Measurements from ENCODE around the gene HERC4.

Gene HERC4
- 50.1 to 197 (median 61.8) reads per million in 9 experiments for total RNA-seq

DNA sequence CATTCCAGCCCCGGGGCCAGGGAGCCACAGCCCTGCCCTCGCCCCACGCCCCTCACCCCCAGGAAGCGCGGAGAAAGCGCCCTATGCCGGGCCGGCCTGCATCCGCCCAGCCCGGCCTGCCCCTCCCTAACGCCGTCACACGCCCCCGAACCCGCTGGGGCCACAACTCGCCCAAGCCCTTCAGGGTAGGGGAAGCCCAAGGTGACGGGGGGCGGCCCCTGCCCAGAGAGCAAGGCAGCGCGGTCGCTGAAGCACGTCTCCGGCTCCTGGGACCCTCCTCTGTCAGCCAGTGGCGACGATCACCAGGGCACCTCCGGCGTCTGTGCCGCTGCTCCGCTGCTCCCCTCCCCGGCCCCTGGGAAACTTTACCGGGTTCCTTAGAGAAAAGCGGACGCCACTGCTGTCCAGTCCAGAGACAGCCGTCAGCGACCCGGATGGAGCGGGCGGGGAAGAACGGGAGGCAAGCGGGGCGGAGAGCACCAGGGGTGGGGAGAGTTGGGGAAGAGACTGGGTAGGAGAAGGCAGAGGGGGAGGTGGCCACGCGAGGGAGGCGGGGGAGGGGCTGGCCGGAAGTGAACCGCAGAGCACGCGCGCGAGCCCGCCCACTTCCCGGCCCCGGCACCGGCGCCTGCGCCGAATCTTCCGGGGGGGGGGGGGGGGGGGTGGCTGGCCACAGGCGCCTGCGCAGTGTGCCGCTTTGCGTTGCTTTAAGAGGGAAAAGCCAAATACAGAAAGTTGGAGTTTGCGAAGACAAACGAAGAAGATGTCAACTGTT is at the start of gene HERC4:
TSS of gene HERC4 (minus strand) at position 509 of the 775 bp plus-strand sequence. CDS start 2,175 bp downstream, outside the sequence.
- H3K4me3 Mint-ChIP-seq = peak within 1 kb of the TSS; percentile 93 to 96
- peak within 1 kb of the TSS; percentile 92 to 95 for H3K27ac Mint-ChIP-seq
- H3K4me1 Mint-ChIP-seq (ENCODE audit: low read depth in 2 of 2) = peaks cover 20 to 38% of the 10 kb centered on the region in 2 donors
- peak; percentile 80 to 83 (median 82) for DNase-seq
- ATAC-seq (replicated peaks) = peak; percentile 84
- H3K9me3 Mint-ChIP-seq = no peaks in the 10 kb centered on the region
- H3K36me3 Mint-ChIP-seq (ENCODE audit: insufficient read depth) = peaks cover 30% of the 10 kb centered on the region
- no peaks in the 10 kb centered on the region for H3K27me3 Mint-ChIP-seq

DNA sequence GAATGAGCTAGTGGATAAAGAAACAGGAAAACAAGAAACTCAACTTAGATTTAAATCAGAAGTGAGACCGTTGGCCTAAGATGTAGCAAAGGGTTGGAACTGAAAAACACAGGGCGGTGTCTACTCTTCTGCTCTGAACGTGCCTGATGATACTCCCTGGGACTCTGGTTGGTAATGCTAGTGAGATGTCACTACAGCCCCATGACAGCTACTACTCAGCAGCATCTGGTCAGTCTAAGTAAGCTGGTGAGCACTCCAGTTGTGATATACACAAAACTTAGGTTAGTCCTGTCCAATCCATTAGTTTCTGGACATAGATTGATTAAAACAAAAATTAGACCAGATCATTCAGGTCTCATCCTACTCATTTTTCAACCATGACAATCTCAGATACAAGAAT is 49.6 kb upstream of the HERC4 start:
- no peak overlapping the region for H3K4me3 Mint-ChIP-seq
- DNase-seq (no peak), ATAC-seq (replicated peaks) (no peak)
- no peak overlapping the region for H3K27ac Mint-ChIP-seq
- H3K27me3 Mint-ChIP-seq = peaks cover 0 to 15% of the 10 kb centered on the region in 2 donors
- H3K9me3 Mint-ChIP-seq = no peaks in the 10 kb centered on the region
- no peaks in the 10 kb centered on the region for H3K36me3 Mint-ChIP-seq (ENCODE audit: insufficient read depth)
- no peaks in the 10 kb centered on the region for H3K4me1 Mint-ChIP-seq (ENCODE audit: low read depth in 2 of 2)

DNA sequence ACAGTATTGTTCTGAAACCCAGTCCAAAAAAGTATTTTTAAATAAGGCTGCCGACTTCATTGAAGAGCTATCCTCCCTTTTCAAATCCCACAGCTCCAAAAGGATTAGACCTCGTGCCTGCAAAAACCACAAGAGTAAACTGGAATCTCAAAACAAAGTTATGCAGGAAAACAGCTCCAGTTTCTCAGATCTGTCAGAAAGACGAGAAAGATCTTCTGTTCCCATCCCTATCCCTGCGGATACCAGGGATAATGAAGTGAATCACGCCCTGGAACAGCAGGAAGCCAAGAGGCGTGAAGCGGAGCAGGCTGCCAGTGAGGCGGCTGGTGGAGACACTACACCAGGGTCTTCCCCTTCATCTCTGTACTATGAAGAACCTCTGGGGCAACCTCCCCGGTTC is 46.8 kb upstream of the HERC4 start:
- Mint-ChIP-seq H3K36me3 (ENCODE audit: insufficient read depth) (no peaks in the 10 kb centered on the region), H3K27ac (no peak overlapping the region), H3K27me3 (peaks cover 0 to 24% of the 10 kb centered on the region in 2 donors), H3K4me3 (no peak overlapping the region), H3K4me1 (ENCODE audit: low read depth in 2 of 2) (peaks cover 0 to 2% of the 10 kb centered on the region in 2 donors), H3K9me3 (no peaks in the 10 kb centered on the region)
- no peak for ATAC-seq (replicated peaks)
- DNase-seq = no peak

- H3K4me1 Mint-ChIP-seq (ENCODE audit: low read depth in 2 of 2) = peaks cover 0 to 2% of the 10 kb centered on the region in 2 donors
- H3K9me3 Mint-ChIP-seq = no peaks in the 10 kb centered on the region
- no peaks in the 10 kb centered on the region for H3K36me3 Mint-ChIP-seq (ENCODE audit: insufficient read depth)
- DNase-seq (no peak), ATAC-seq (replicated peaks) (no peak)
- H3K27ac Mint-ChIP-seq = no peak overlapping the region
- no peak overlapping the region for H3K4me3 Mint-ChIP-seq
- H3K27me3 Mint-ChIP-seq = peaks cover 0 to 24% of the 10 kb centered on the region in 2 donors
Observed at GRCh38 chr10:68121020-68121743, 46.1 kb upstream of the HERC4 start.

GRCh38 chr10:68118657-68119056 is 43.6 kb upstream of the HERC4 start:
- H3K4me1 Mint-ChIP-seq (ENCODE audit: low read depth in 2 of 2) = peaks cover 0 to 2% of the 10 kb centered on the region in 2 donors
- H3K27me3 Mint-ChIP-seq = peaks cover 13 to 32% of the 10 kb centered on the region in 2 donors
- no peak for DNase-seq
- no peak overlapping the region for H3K27ac Mint-ChIP-seq
- no peak overlapping the region for H3K4me3 Mint-ChIP-seq
- no peaks in the 10 kb centered on the region for H3K36me3 Mint-ChIP-seq (ENCODE audit: insufficient read depth)
- no peaks in the 10 kb centered on the region for H3K9me3 Mint-ChIP-seq
- no peak for ATAC-seq (replicated peaks)

GRCh38 chr10:68112837-68113236 is 37.8 kb upstream of the HERC4 start:
- ATAC-seq (replicated peaks) (no peak), DNase-seq (no peak)
- Mint-ChIP-seq H3K4me1 (ENCODE audit: low read depth in 2 of 2) (no peaks in the 10 kb centered on the region), H3K27ac (no peak overlapping the region), H3K4me3 (no peak overlapping the region), H3K27me3 (peaks cover 8 to 22% of the 10 kb centered on the region in 2 donors), H3K36me3 (ENCODE audit: insufficient read depth) (no peaks in the 10 kb centered on the region), H3K9me3 (no peaks in the 10 kb centered on the region)

DNA sequence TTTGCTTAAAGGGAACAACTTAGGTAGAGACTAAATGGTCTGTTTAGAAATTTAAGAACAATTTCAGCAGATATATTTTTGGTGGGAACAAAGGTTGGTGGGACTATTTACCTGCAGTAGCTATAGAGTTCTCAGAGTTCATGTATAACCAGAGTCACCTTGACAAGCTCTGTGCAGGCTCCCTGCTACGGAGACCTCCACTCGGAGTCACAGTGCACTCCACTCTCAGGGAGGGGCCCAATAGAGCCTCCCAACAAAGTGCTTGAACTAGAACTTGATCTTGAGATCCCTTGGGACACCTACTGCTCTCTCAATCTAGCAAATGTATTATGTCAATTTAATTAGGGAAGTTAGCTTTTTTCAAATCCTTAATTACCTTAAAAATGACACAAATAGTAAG is 36.5 kb upstream of the HERC4 start:
- H3K4me1 Mint-ChIP-seq (ENCODE audit: low read depth in 2 of 2) = no peaks in the 10 kb centered on the region
- DNase-seq (no peak), ATAC-seq (replicated peaks) (no peak)
- H3K9me3 Mint-ChIP-seq = no peaks in the 10 kb centered on the region
- H3K4me3 Mint-ChIP-seq = no peak overlapping the region
- no peaks in the 10 kb centered on the region for H3K36me3 Mint-ChIP-seq (ENCODE audit: insufficient read depth)
- H3K27ac Mint-ChIP-seq = no peak overlapping the region
- H3K27me3 Mint-ChIP-seq = peaks cover 8 to 22% of the 10 kb centered on the region in 2 donors

DNA sequence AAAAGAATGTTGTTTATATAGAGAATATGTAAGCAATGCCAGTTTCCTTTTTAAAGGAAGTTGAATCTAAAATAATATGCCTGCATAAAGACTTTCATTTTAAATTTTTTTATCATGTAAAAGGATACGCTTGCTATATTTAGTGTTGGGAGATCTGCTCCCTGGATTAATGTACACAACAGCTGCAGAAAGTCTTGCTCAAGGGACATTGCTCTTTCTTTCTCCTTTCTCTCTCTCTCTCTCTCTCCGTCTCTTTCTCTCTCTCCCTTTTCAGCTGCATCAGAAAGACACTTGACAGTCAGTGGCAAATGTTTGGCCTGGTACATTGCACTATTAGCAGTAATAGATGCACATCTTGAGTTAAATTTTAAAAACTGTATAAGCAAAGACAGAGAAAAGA is 34.9 kb upstream of the HERC4 start:
- no peaks in the 10 kb centered on the region for H3K9me3 Mint-ChIP-seq
- H3K4me1 Mint-ChIP-seq (ENCODE audit: low read depth in 2 of 2) = no peaks in the 10 kb centered on the region
- no peak overlapping the region for H3K4me3 Mint-ChIP-seq
- no peak for ATAC-seq (replicated peaks)
- DNase-seq = no peak
- peaks cover 0 to 11% of the 10 kb centered on the region in 2 donors for H3K27me3 Mint-ChIP-seq
- no peaks in the 10 kb centered on the region for H3K36me3 Mint-ChIP-seq (ENCODE audit: insufficient read depth)
- no peak overlapping the region for H3K27ac Mint-ChIP-seq

DNA sequence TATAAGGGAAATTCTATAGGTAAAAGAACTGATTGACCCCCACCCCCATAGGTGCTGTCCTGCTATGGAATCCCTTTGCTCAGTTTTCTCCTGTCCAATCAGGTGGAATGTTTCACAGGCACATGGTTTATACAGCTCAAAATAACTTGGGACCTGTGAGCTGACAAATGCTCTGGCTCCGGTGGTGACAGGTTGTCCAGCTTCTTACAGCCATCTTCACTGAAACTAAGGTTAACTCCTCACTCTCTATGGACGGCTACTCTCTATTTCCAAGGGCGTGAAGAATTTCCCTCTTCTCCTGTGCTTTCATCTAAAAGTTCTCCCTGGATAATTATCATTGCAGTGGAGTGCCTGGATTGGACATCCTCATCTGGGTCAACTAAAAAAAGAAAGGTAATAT is 34.2 kb upstream of the HERC4 start, which contains the start of gene MYPN:
TSS of gene MYPN (plus strand) at position 158 of the 400 bp plus-strand sequence. CDS start 11,951 bp downstream, outside the sequence.
- no peaks in the 10 kb centered on the region for H3K36me3 Mint-ChIP-seq (ENCODE audit: insufficient read depth)
- no peak for DNase-seq
- H3K27ac Mint-ChIP-seq = no peak within 1 kb of the TSS
- no peaks in the 10 kb centered on the region for H3K4me1 Mint-ChIP-seq (ENCODE audit: low read depth in 2 of 2)
- H3K27me3 Mint-ChIP-seq = peaks cover 0 to 9% of the 10 kb centered on the region in 2 donors
- no peak within 1 kb of the TSS for H3K4me3 Mint-ChIP-seq
- H3K9me3 Mint-ChIP-seq = no peaks in the 10 kb centered on the region
- ATAC-seq (replicated peaks) = no peak

GRCh38 chr10:68108653-68109052 is 33.6 kb upstream of the HERC4 start:
- Mint-ChIP-seq H3K27ac (no peak overlapping the region), H3K4me3 (no peak overlapping the region), H3K4me1 (ENCODE audit: low read depth in 2 of 2) (no peaks in the 10 kb centered on the region), H3K27me3 (peaks cover 0 to 9% of the 10 kb centered on the region in 2 donors), H3K9me3 (no peaks in the 10 kb centered on the region), H3K36me3 (ENCODE audit: insufficient read depth) (no peaks in the 10 kb centered on the region)
- ATAC-seq (replicated peaks) (no peak), DNase-seq (no peak)

- Mint-ChIP-seq H3K27ac (no peak overlapping the region), H3K9me3 (no peaks in the 10 kb centered on the region), H3K4me3 (no peak overlapping the region), H3K4me1 (ENCODE audit: low read depth in 2 of 2) (no peaks in the 10 kb centered on the region), H3K27me3 (peaks cover 0 to 14% of the 10 kb centered on the region in 2 donors), H3K36me3 (ENCODE audit: insufficient read depth) (no peaks in the 10 kb centered on the region)
- ATAC-seq (replicated peaks) (no peak), DNase-seq (no peak)
Observed at GRCh38 chr10:68108051-68108450, 33.0 kb upstream of the HERC4 start.

- H3K4me1 Mint-ChIP-seq (ENCODE audit: low read depth in 2 of 2) = no peaks in the 10 kb centered on the region
- no peak overlapping the region for H3K27ac Mint-ChIP-seq
- no peaks in the 10 kb centered on the region for H3K9me3 Mint-ChIP-seq
- no peak for DNase-seq
- no peak for ATAC-seq (replicated peaks)
- no peak overlapping the region for H3K4me3 Mint-ChIP-seq
- peaks cover 0 to 18% of the 10 kb centered on the region in 2 donors for H3K27me3 Mint-ChIP-seq
- H3K36me3 Mint-ChIP-seq (ENCODE audit: insufficient read depth) = no peaks in the 10 kb centered on the region
Observed at GRCh38 chr10:68107651-68108050, 32.6 kb upstream of the HERC4 start.

GRCh38 chr10:68106656-68107055 is 31.6 kb upstream of the HERC4 start:
- ATAC-seq (replicated peaks) = no peak
- no peak overlapping the region for H3K27ac Mint-ChIP-seq
- H3K4me1 Mint-ChIP-seq (ENCODE audit: low read depth in 2 of 2) = no peaks in the 10 kb centered on the region
- DNase-seq = no peak
- H3K27me3 Mint-ChIP-seq = peaks cover 0 to 18% of the 10 kb centered on the region in 2 donors
- H3K36me3 Mint-ChIP-seq (ENCODE audit: insufficient read depth) = no peaks in the 10 kb centered on the region
- H3K9me3 Mint-ChIP-seq = no peaks in the 10 kb centered on the region
- H3K4me3 Mint-ChIP-seq = no peak overlapping the region

- no peaks in the 10 kb centered on the region for H3K4me1 Mint-ChIP-seq (ENCODE audit: low read depth in 2 of 2)
- ATAC-seq (replicated peaks) (no peak), DNase-seq (no peak)
- peaks cover 0 to 18% of the 10 kb centered on the region in 2 donors for H3K27me3 Mint-ChIP-seq
- H3K36me3 Mint-ChIP-seq (ENCODE audit: insufficient read depth) = no peaks in the 10 kb centered on the region
- no peak overlapping the region for H3K4me3 Mint-ChIP-seq
- no peaks in the 10 kb centered on the region for H3K9me3 Mint-ChIP-seq
- no peak overlapping the region for H3K27ac Mint-ChIP-seq
Observed at GRCh38 chr10:68105820-68106219, 30.7 kb upstream of the HERC4 start.
